HEK293T (cell line): ENCODE data around the gene KIF5A.
"Not testable (repeated sequence)": the region's sequence is repeated elsewhere in the genome, so short reads cannot be mapped to it uniquely, and the experiment has no call there.

Source experiments
- CTCF ChIA-PET: fragments of 350-600 bp; formaldehyde crosslinking; extraction: SDS; loops from one replicate; lab custom pipeline; 2021; ENCODE audit warnings: antibody characterized with exemption, inconsistent platforms; lab: Yijun Ruan, JAX
- POLR2A ChIA-PET: fragments of 350-600 bp; formaldehyde crosslinking; extraction: SDS; loops from one replicate; lab custom pipeline; 2020; ENCODE audit warnings: antibody characterized with exemption, inconsistent platforms; lab: Yijun Ruan, JAX
- DNase-seq: peaks from one replicate; pipeline ENCODE4 v3.0.0; 2012; ENCODE audit warnings: mixed read lengths; ENCODE audit errors: extremely low spot score
- ARNT ChIP-seq: fragments of 450-650 bp; IDR thresholded peaks from 2 replicates; pipeline ENCODE4 v1.6.1; 2017; ENCODE audit warnings: mild to moderate bottlenecking
- BHLHE40 ChIP-seq: fragments of 450-650 bp; IDR thresholded peaks from 2 replicates; pipeline ENCODE4 v1.6.1; 2016; ENCODE audit warnings: mild to moderate bottlenecking, moderate library complexity, borderline replicate concordance
- CTBP1 ChIP-seq: fragments of 450-650 bp; IDR thresholded peaks from 2 replicates; pipeline ENCODE4 v1.6.1; 2016; ENCODE audit warnings: borderline replicate concordance
- ELF4 ChIP-seq: fragments of 450-650 bp; IDR thresholded peaks from 2 replicates; pipeline ENCODE4 v1.6.1; 2017; ENCODE audit warnings: antibody characterized with exemption
- FOXA1 ChIP-seq: fragments of 450-650 bp; IDR thresholded peaks from 2 replicates; pipeline ENCODE4 v1.6.1; 2016; ENCODE audit warnings: mild to moderate bottlenecking
- FOXK2 ChIP-seq: fragments of 450-650 bp; IDR thresholded peaks from 2 replicates; pipeline ENCODE4 v1.6.1; 2016; ENCODE audit warnings: mild to moderate bottlenecking
- FOXM1 ChIP-seq: fragments of 450-650 bp; IDR thresholded peaks from 2 replicates; pipeline ENCODE4 v1.6.1; 2017; ENCODE audit warnings: mild to moderate bottlenecking, borderline replicate concordance
- HDGF ChIP-seq: fragments of 450-650 bp; IDR thresholded peaks from 2 replicates; pipeline ENCODE4 v1.6.1; 2017; ENCODE audit warnings: antibody characterized with exemption, borderline replicate concordance
- L3MBTL2 ChIP-seq: fragments of 450-650 bp; conservative IDR thresholded peaks from 2 replicates; pipeline ENCODE4 v1.6.1; 2016; ENCODE audit warnings: mild to moderate bottlenecking
- LEF1 ChIP-seq: fragments of 450-650 bp; IDR thresholded peaks from 2 replicates; pipeline ENCODE4 v1.6.1; 2017; ENCODE audit warnings: mild to moderate bottlenecking, borderline replicate concordance
- NFRKB ChIP-seq: fragments of 450-650 bp; IDR thresholded peaks from 2 replicates; pipeline ENCODE4 v1.6.1; 2016; ENCODE audit warnings: mild to moderate bottlenecking, moderate library complexity
- SP1 ChIP-seq: fragments of 450-650 bp; IDR thresholded peaks from 2 replicates; pipeline ENCODE4 v1.6.1; 2017
- SUZ12 ChIP-seq: fragments of 450-650 bp; IDR thresholded peaks from 2 replicates; pipeline ENCODE4 v1.6.1; 2016; ENCODE audit warnings: mild to moderate bottlenecking
- TARDBP ChIP-seq: fragments of 450-650 bp; IDR thresholded peaks from 2 replicates; pipeline ENCODE4 v1.6.1; 2016
- ZNF384 ChIP-seq: fragments of 450-650 bp; IDR thresholded peaks from 2 replicates; pipeline ENCODE4 v1.6.1; 2016
- TF ChIP-seq, protein P1 (sequence below): fragments of 450-650 bp; IDR thresholded peaks from 2 replicates; pipeline ENCODE4 v1.6.1; 2016

Gene KIF5A

DNA sequence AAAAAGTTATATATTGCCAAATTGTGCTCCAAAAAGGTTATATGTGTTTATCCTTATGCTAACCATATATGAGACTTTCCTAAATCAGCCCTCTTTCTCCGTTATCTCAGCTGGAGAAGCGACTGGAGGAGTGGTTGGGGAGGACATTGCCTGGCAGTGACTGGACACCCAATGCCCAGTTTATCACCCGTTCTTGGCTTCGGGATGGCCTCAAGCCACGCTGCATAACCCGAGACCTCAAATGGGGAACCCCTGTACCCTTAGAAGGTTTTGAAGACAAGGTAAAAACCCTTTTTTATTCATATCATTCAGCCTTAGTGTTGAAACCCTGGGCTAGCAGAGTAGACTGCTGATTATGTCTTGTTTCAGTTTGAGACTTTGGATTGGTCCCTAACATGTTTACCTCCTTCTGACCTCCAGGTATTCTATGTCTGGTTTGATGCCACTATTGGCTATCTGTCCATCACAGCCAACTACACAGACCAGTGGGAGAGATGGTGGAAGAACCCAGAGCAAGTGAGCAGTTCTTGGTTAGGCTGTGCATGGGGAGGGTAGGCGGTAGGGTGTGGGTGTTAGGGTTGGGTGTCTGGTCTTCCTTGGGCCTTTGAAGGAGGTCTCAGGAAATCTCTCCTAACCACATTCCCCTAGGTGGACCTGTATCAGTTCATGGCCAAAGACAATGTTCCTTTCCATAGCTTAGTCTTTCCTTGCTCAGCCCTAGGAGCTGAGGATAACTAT lies 38.1 kb upstream of the KIF5A start:
- no peak for TF ChIP-seq TARDBP
- no peak for TF ChIP-seq ZNF384
- no peak for TF ChIP-seq LEF1
- TF ChIP-seq SUZ12: no peak
- no peak for TF ChIP-seq CTBP1
- TF ChIP-seq FOXK2: no peak
- no peak for TF ChIP-seq ELF4
- no peak for TF ChIP-seq L3MBTL2
- no peak for TF ChIP-seq HDGF
- no peak for TF ChIP-seq BHLHE40
- no peak for TF ChIP-seq FOXA1
- no peak for TF ChIP-seq NFRKB
- TF ChIP-seq ARNT: no peak
- TF ChIP-seq, protein P1, sequence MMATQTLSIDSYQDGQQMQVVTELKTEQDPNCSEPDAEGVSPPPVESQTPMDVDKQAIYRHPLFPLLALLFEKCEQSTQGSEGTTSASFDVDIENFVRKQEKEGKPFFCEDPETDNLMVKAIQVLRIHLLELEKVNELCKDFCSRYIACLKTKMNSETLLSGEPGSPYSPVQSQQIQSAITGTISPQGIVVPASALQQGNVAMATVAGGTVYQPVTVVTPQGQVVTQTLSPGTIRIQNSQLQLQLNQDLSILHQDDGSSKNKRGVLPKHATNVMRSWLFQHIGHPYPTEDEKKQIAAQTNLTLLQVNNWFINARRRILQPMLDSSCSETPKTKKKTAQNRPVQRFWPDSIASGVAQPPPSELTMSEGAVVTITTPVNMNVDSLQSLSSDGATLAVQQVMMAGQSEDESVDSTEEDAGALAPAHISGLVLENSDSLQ: no peak
- TF ChIP-seq SP1: no peak
- TF ChIP-seq FOXM1: no peak
- no peak for DNase-seq
- POLR2A ChIA-PET: interaction anchor here (1.4 to 2.6 kb wide), 2 partner anchors 8 to 9 kb away, joined by 5 to 12 read pairs; partner anchors contain the start of gene DDIT3
- CTCF ChIA-PET: no interaction called here

DNA sequence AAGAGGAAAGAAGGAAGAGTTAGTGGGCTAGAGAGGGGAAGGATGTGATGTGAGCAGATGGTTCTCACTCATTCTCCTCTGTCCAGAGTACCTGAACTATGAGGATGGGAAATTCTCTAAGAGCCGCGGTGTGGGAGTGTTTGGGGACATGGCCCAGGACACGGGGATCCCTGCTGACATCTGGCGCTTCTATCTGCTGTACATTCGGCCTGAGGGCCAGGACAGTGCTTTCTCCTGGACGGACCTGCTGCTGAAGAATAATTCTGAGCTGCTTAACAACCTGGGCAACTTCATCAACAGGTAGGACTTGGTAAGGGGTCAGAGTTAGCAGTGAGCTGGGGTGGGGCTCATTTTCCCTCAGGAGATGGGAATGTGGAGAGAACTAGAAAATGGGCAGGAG lies 37.2 kb upstream of the KIF5A start:
- ChIA-PET CTCF (interaction anchor here (0.6 kb wide), 1 partner anchor 205 kb away, joined by 3 read pairs; no protein-coding TSS in a partner anchor), POLR2A (interaction anchor here (1.4 to 2.6 kb wide), 2 partner anchors 7 to 10 kb away, joined by 5 to 12 read pairs; partner anchors contain the start of gene DDIT3)
- DNase-seq: no peak
- TF ChIP-seq CTBP1 (no peak), ZNF384 (no peak), ARNT (no peak), SP1 (no peak), NFRKB (no peak), L3MBTL2 (no peak), TARDBP (no peak), FOXM1 (no peak), ELF4 (no peak), BHLHE40 (no peak), HDGF (no peak), LEF1 (no peak), FOXA1 (no peak), SUZ12 (no peak), FOXK2 (no peak)
- TF ChIP-seq, protein P1: no peak

DNA sequence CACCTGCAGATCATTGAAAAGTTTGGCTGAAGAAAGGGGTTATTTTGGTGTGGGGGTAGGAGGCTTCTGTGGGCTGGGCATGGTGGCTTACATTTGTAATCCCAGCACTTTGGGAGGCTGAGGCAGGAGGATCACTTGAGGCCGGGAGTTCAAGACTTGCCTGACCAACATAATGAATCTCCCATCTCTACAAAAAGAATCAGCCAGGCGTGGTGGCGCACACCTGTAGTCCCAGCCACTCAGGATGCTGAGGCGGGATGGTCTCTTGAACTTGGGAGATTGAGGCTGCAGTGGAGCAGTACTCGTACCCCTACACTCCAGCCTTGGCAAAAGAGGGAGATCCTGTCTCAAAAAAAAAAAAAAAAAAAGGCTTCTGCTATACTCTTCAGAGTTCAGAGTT lies 36.6 kb upstream of the KIF5A start:
- CTCF ChIA-PET: no interaction called here
- POLR2A ChIA-PET: interaction anchor here (1.4 to 2.6 kb wide), 2 partner anchors 7 to 11 kb away, joined by 5 to 12 read pairs; partner anchors contain the start of gene DDIT3
- TF ChIP-seq FOXK2 (no peak), ZNF384 (no peak), FOXM1 (no peak), BHLHE40 (no peak), ELF4 (no peak), L3MBTL2 (no peak), ARNT (no peak), LEF1 (no peak), SP1 (no peak), FOXA1 (no peak), NFRKB (no peak), SUZ12 (no peak), CTBP1 (no peak), HDGF (no peak), TARDBP (no peak)
- TF ChIP-seq, protein P1: no peak
- DNase-seq: no peak

DNA sequence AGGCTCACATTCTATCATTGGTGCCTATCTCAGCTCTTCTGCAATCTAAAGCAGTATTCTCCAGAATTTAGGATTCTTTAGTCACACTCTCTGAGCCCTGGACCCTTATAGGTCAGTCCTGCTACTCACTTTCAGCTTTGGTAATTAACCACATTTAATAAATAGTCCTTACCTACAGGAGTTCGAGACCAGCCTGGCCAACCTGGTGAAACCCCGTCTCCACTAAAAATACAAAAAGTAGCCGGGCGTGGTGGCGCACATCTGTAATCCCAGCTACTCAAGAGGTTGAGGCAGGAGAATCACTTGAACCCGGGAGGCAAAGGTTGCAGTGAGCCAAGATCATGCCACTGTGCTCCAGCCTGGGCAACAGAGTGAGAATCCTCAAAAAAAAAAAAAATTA lies 36.2 kb upstream of the KIF5A start:
- DNase-seq, CTCF ChIA-PET, POLR2A ChIA-PET: not testable (repeated sequence)

DNA sequence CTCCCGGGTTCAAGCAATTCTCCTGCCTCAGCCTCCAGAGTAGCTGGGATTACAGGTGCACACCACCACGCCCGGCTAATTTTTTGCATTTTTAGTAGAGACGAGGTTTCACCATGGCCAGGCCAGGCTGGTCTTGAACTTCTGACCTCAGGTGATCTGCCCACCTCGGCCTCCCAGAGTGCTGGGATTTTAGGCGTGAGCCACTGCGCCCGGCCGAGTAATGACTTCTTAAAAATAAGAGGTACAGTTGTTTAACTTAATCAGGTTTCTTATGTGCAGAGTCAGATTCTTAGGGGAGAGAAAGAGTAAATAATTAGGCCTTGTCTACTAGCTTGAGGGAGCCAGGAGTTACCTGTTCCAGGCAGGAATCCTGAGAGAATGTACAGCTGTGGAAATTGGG lies 35.6 kb upstream of the KIF5A start:
- DNase-seq, CTCF ChIA-PET: not testable (repeated sequence)
- POLR2A ChIA-PET: interaction anchor here (0.7 to 3.5 kb wide), 4 partner anchors 8 to 1357 kb away, joined by 3 to 20 read pairs (median 4); no protein-coding TSS in a partner anchor

DNA sequence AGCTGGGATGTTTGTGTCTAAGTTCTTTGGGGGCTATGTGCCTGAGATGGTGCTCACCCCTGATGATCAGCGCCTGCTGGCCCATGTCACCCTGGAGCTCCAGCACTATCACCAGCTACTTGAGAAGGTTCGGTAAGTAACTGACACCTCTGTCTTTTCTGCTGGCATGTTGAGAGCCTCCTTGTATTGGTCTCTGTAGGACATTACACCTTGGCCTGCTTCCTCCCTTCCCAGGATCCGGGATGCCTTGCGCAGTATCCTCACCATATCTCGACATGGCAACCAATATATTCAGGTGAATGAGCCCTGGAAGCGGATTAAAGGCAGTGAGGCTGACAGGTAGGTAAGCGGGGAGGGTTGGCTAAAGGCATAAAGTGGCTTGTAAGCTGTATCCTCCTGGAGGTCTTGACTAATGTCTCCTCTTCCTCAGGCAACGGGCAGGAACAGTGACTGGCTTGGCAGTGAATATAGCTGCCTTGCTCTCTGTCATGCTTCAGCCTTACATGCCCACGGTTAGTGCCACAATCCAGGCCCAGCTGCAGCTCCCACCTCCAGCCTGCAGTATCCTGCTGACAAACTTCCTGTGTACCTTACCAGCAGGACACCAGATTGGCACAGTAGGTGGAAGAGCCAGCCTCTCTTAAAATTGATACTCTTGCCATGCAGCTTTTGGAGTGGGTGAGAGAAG lies 35.0 kb upstream of the KIF5A start:
- TF ChIP-seq LEF1 (no peak), SP1 (no peak), ARNT (no peak), TARDBP (no peak), FOXM1 (no peak), SUZ12 (no peak), CTBP1 (no peak), HDGF (no peak), FOXK2 (no peak), FOXA1 (no peak), L3MBTL2 (no peak), ELF4 (no peak), NFRKB (no peak), BHLHE40 (no peak), ZNF384 (no peak)
- TF ChIP-seq, protein P1: no peak
- POLR2A ChIA-PET: interaction anchor here (0.7 to 3.5 kb wide), 5 partner anchors 9 to 1358 kb away, joined by 3 to 20 read pairs (median 3); no protein-coding TSS in a partner anchor
- CTCF ChIA-PET: interaction anchor here (1.0 kb wide), 1 partner anchor 56 kb away, joined by 3 read pairs; no protein-coding TSS in a partner anchor

More for the DNA sequence above, 35.0 kb upstream of the KIF5A start:
- DNase-seq: no peak
